Gastroesophageal sphincter (tissue), 3 donors: ENCODE results near the gene LMO1.

Experiments
- EP300 ChIP-seq: sonication (generic); formaldehyde crosslinking; IDR thresholded peaks from one replicate; pipeline ENCODE4 v1.6.1; 2017; ENCODE audit warnings: antibody characterized with exemption, mild to moderate bottlenecking
- POLR2A ChIP-seq, 2 donors: fragments of 450-650 bp; IDR thresholded peaks; one replicate each; pipeline ENCODE4 v1.6.1; 2017; ENCODE audit warnings: antibody characterized with exemption in 2 of 2, mild to moderate bottlenecking in 2 of 2, moderate library complexity in 1 of 2
- TF ChIP-seq, protein P1 (sequence below), 4 experiments: fragments of 200-600 bp in 2 of 4; fragments of 450-650 bp in 2 of 4; sonication (generic) in 1 of 4; IDR thresholded peaks; one replicate each; pipeline ENCODE4 v1.5.1; 2017 to 2019; ENCODE audit warnings: antibody characterized with exemption in 4 of 4, mild to moderate bottlenecking in 2 of 4, moderate library complexity in 2 of 4

DNA sequence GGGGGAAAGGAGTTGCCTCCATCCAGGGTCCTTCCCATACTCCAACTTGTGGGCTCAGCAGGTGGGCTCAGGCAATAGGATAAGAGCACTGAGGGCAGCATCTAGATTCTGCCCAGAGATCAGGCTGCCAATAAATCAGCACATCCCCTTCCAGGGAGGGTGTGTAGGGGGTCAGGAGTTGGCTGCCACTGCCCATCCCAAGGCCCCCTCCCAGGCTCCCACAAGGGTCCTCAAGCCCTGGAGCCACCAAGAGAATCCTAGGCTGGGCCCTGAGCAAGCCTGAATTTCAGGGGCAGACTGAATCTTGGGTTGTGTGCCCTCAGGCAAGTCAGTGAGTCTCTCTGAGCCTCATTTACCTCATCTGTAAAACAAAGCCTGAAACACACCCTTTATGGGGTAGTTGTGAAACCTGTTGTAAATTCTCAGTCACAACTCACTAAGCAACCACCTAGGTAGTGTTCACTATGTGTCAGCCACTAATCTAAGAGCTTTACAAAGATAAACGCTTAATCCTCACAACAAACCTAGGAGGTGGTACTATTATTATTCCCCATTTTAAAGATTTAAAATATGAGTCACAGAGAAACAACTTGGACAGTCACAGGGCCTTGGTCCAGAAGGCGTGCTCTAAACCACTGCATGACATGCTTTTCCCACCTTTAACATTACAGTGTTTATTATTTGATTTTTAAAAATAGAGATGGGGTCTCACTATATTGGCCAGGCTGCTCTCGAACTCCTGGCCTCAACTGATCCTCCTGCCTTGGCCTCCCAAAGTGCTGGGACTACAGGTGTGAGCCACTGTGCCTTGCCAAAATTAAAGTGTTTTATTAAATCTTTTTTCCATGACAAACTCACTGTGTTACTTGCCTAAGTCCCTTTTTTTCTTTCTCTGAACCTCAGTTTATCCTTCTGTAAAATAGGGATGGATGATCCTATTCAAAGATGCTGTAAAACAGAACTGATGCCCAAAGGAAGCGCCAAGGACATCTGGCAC is 36.2 kb downstream of the LMO1 start:
- TF ChIP-seq, protein P1, sequence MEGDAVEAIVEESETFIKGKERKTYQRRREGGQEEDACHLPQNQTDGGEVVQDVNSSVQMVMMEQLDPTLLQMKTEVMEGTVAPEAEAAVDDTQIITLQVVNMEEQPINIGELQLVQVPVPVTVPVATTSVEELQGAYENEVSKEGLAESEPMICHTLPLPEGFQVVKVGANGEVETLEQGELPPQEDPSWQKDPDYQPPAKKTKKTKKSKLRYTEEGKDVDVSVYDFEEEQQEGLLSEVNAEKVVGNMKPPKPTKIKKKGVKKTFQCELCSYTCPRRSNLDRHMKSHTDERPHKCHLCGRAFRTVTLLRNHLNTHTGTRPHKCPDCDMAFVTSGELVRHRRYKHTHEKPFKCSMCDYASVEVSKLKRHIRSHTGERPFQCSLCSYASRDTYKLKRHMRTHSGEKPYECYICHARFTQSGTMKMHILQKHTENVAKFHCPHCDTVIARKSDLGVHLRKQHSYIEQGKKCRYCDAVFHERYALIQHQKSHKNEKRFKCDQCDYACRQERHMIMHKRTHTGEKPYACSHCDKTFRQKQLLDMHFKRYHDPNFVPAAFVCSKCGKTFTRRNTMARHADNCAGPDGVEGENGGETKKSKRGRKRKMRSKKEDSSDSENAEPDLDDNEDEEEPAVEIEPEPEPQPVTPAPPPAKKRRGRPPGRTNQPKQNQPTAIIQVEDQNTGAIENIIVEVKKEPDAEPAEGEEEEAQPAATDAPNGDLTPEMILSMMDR (IDR thresholded peaks at IDR 0.05) = no peak
- no peak for TF ChIP-seq EP300
- no peak for TF ChIP-seq POLR2A (IDR thresholded peaks at IDR 0.05)
